ENCODE results near the gene GPNMB. TPM values are rescaled to one million over a fixed set of nuclear protein-coding genes. Genes with fewer than 3 reads are reported as not detected.

The GPNMB gene
- total and polyA plus RNA-seq, 2 of the 13 experiments (the other 11 are each of a cell fraction or from before 2014, with no cell fraction given): 1.1 to 1.6 TPM

- no peak for TF ChIP-seq GMEB1 (CRISPR knock-in tag; IDR thresholded peaks at IDR 0.05; ENCODE audit: borderline replicate concordance)
- TF ChIP-seq IRF9 (CRISPR knock-in tag; IDR thresholded peaks at IDR 0.05; ENCODE audit: borderline replicate concordance): no peak
- TF ChIP-seq CEBPB (IDR thresholded peaks at IDR 0.05; ENCODE audit: borderline replicate concordance, low read depth, low read length): peak; percentile 100
- TF ChIP-seq ZBTB43 (CRISPR knock-in tag; conservative IDR thresholded peaks at IDR 0.05): no peak
- no peak for TF ChIP-seq ZNF619 (CRISPR knock-in tag; IDR thresholded peaks at IDR 0.05)
- TF ChIP-seq ZNF121 (CRISPR knock-in tag; IDR thresholded peaks at IDR 0.05): peak; percentile 98
- TF ChIP-seq NCOA1 (CRISPR knock-in tag; IDR thresholded peaks at IDR 0.05): no peak
- TF ChIP-seq PATZ1 (CRISPR knock-in tag; IDR thresholded peaks at IDR 0.05): peak; percentile 58; the same call in 1 of the 2 replicates
- TF ChIP-seq ELF4 (CRISPR knock-in tag; IDR thresholded peaks at IDR 0.05; ENCODE audit: borderline replicate concordance): 0 out of 2 replicates have a peak, but pooled peaks have one; percentile 40
- no peak for TF ChIP-seq ZNF660 (CRISPR knock-in tag; IDR thresholded peaks at IDR 0.05; ENCODE audit: borderline replicate concordance, low read depth)
- no peak for TF ChIP-seq ZNF354B (CRISPR knock-in tag; IDR thresholded peaks at IDR 0.05)
- TF ChIP-seq ADNP (CRISPR knock-in tag; IDR thresholded peaks at IDR 0.05): peak; percentile 91
- peak; percentile 60; the same call in 1 of the 2 replicates for TF ChIP-seq MBD4 (IDR thresholded peaks at IDR 0.05; ENCODE audit: borderline replicate concordance, low read length)
- peak; percentile 61; the same call in 1 of the 2 replicates for TF ChIP-seq PHF21A (CRISPR knock-in tag; IDR thresholded peaks at IDR 0.05)
- peak; percentile 47; the same call in 1 of the 2 replicates for TF ChIP-seq ATF1 (CRISPR knock-in tag; IDR thresholded peaks at IDR 0.05)
- TF ChIP-seq GATAD2A (CRISPR knock-in tag; IDR thresholded peaks at IDR 0.05): peak; percentile 71
- peak; percentile 55; the same call in 1 of the 2 replicates for TF ChIP-seq ETV5 (CRISPR knock-in tag; IDR thresholded peaks at IDR 0.05; ENCODE audit: borderline replicate concordance)
- TF ChIP-seq SAFB2 (CRISPR knock-in tag; IDR thresholded peaks at IDR 0.05; ENCODE audit: borderline replicate concordance, low read depth): no peak; the same call in 1 of the 2 replicates
- peak; percentile 90 for TF ChIP-seq ZNF850 (CRISPR knock-in tag; conservative IDR thresholded peaks at IDR 0.05)
These were observed 48.2 kb downstream of the GPNMB start (continued) for GRCh38 chr7:23294549-23295400.

All from HepG2 (cell line).